Suprapubic skin (tissue), 3 donors: ENCODE results near the gene NCK2.

Experiments used
- CTCF ChIP-seq, 2 donors: fragments of 200-600 bp in 1 of 2; fragments of 450-650 bp in 1 of 2; sonication (generic) in 1 of 2; IDR thresholded peaks; one replicate each; pipeline ENCODE4 v1.5.1; 2016 to 2019; ENCODE audit warnings: antibody characterized with exemption in 2 of 2, mild to moderate bottlenecking in 1 of 2, moderate library complexity in 1 of 2
- POLR2A ChIP-seq, 2 donors: fragments of 450-650 bp; IDR thresholded peaks; one replicate each; pipeline ENCODE4 v1.6.1; 2017; ENCODE audit warnings: antibody characterized with exemption in 2 of 2, mild to moderate bottlenecking in 2 of 2, moderate library complexity in 2 of 2

DNA sequence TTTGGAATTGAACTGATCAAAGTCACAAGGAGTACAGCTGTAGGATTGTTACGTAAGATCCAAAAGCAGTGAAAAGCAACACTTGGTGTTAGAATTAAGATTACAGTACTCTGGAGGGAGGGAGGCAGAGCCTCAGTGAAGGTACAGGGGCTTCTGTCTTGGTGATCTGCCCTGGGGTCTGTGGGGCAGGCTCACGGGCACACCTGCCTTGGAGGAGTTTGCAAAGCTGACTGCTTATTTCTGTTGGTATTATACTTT, 114.9 kb downstream of the NCK2 start:
- TF ChIP-seq CTCF (IDR thresholded peaks at IDR 0.05) (no peak), POLR2A (IDR thresholded peaks at IDR 0.05) (no peak)
